Keratinocyte (primary cell): Measurements from ENCODE around the gene CETN3. TPM values are rescaled to one million over a fixed set of nuclear protein-coding genes. Genes with fewer than 3 reads are reported as not detected.

Source experiments
- DNase-seq: peaks from one replicate; pipeline ENCODE4 v3.0.0-alpha.2; 2011; ENCODE audit warnings: low read depth, missing footprints, low spot score
- FAIRE-seq: peaks from 2 replicates; lab custom pipeline; 2011; peaks lifted over from hg19 to GRCh38; lab: Jason Lieb, UNC
- H2AFZ ChIP-seq: 2 replicates; pipeline ENCODE4 v1.6.0; 2012; ENCODE audit warnings: low read length, control low read depth, inconsistent platforms; ENCODE audit not compliant: control insufficient read depth
- H3K27ac ChIP-seq: 2 replicates; pipeline ENCODE4 v1.5.1; 2011; ENCODE audit warnings: low read length; ENCODE audit not compliant: control insufficient read depth, insufficient read depth
- H3K27me3 ChIP-seq: 3 replicates; pipeline ENCODE4 v1.6.0; 2011; ENCODE audit warnings: low read length; ENCODE audit not compliant: control insufficient read depth, insufficient read depth; ENCODE audit errors: extremely low read depth
- H3K36me3 ChIP-seq, 2 experiments: 2 replicates in 1 of 2; 3 replicates in 1 of 2; pipeline ENCODE4 v1.5.1; 2011; ENCODE audit warnings: low read length in 2 of 2, mild to moderate bottlenecking in 1 of 2; ENCODE audit not compliant: control insufficient read depth in 2 of 2, insufficient read depth in 2 of 2; ENCODE audit errors: extremely low read depth in 1 of 2
- H3K4me1 ChIP-seq: 3 replicates; pipeline ENCODE4 v1.5.1; 2011; ENCODE audit warnings: low read length; ENCODE audit not compliant: control insufficient read depth, insufficient read depth; ENCODE audit errors: extremely low read depth
- H3K4me2 ChIP-seq: 3 replicates; pipeline ENCODE4 v1.6.0; 2011; ENCODE audit warnings: low read depth, low read length; ENCODE audit not compliant: control insufficient read depth, insufficient read depth; ENCODE audit errors: extremely low read depth
- H3K4me3 ChIP-seq, 3 experiments: fragments of 200-600 bp in 1 of 3; sonication (generic) in 1 of 3; 2 replicates in 2 of 3; 3 replicates in 1 of 3; pipeline ENCODE4 v1.5.1; 2011 to 2016; ENCODE audit warnings: low read length in 3 of 3, mild to moderate bottlenecking in 3 of 3, control low read depth in 2 of 3, inconsistent platforms in 1 of 3, low read depth in 1 of 3, mixed read lengths in 1 of 3, mixed run types in 1 of 3, moderate library complexity in 1 of 3; ENCODE audit not compliant: control insufficient read depth in 2 of 3, insufficient read depth in 2 of 3; ENCODE audit errors: extremely low read depth in 1 of 3
- H3K79me2 ChIP-seq: 2 replicates; pipeline ENCODE4 v1.6.0; 2012; ENCODE audit warnings: low read length; ENCODE audit not compliant: control insufficient read depth, insufficient read depth
- H3K9ac ChIP-seq: 3 replicates; pipeline ENCODE4 v1.6.0; 2011; ENCODE audit warnings: low read length; ENCODE audit not compliant: control insufficient read depth, insufficient read depth; ENCODE audit errors: extremely low read depth
- H3K9me1 ChIP-seq: 3 replicates; pipeline ENCODE4 v1.6.0; 2011; ENCODE audit warnings: low read length; ENCODE audit not compliant: control insufficient read depth, insufficient read depth; ENCODE audit errors: extremely low read depth
- H3K9me3 ChIP-seq: 2 replicates; pipeline ENCODE4 v1.5.1; 2012; ENCODE audit warnings: low read depth, low read length; ENCODE audit not compliant: control insufficient read depth
- H4K20me1 ChIP-seq: 3 replicates; pipeline ENCODE4 v1.6.0; 2011; ENCODE audit warnings: low read length; ENCODE audit not compliant: control insufficient read depth, insufficient read depth; ENCODE audit errors: extremely low read depth
- EZH2 ChIP-seq: IDR thresholded peaks from one replicate; pipeline ENCODE4 v1.6.1; 2012; ENCODE audit warnings: inconsistent platforms, mild to moderate bottlenecking, low read length, moderate library complexity
- dilution Hi-C: fragments of 300-500 bp; cut with MboI; formaldehyde crosslinking; loops from one replicate; pipeline ENCODE4 v1.7.0; 2020; ENCODE audit warnings: low sequenced_read_pairs; ENCODE audit not compliant: extremely low pct_ligation_motif_present
- polyA minus RNA-seq, 3 experiments: library from RNA; depleted of rRNA, polyadenylated mRNA; stranded (reverse); fragments of >200 nt; gene quantifications; 1 replicate in 1 of 3; 2 replicates in 1 of 3; 3 replicates in 1 of 3; pipeline ENCODE4 v1.2.3, GENCODE V29; 2011
- polyA plus RNA-seq, 5 experiments: library from polyadenylated mRNA; depleted of rRNA in 3 of 5; stranded (reverse) in 3 of 5; stranded (forward) in 1 of 5; unstranded in 1 of 5; fragments of >200 nt; gene quantifications; 1 replicate in 1 of 5; 2 replicates in 3 of 5; 3 replicates in 1 of 5; pipeline versions ENCODE4 v1.2.1 to v1.2.3, GENCODE V29; 2011 to 2012; ENCODE audit warnings: missing spikeins in 2 of 5, low read depth in 1 of 5, low replicate concordance in 1 of 5
- TF ChIP-seq, protein P1 (sequence below), 3 experiments: IDR thresholded peaks in 1 of 3; conservative IDR thresholded peaks in 1 of 3; optimal IDR thresholded peaks in 1 of 3; 2 replicates in 2 of 3; 3 replicates in 1 of 3; pipeline versions ENCODE3 to v1.5.1; 2011; ENCODE audit warnings: low read length in 3 of 3, mild to moderate bottlenecking in 3 of 3, moderate library complexity in 2 of 3, control low read depth in 1 of 3, inconsistent platforms in 1 of 3; ENCODE audit not compliant: insufficient read depth in 2 of 3; ENCODE audit errors: extremely low read depth in 1 of 3

The CETN3 gene
- polyA plus RNA-seq (8.4 to 31.2 TPM (median 10.8 TPM) in 3 replicates), polyA minus RNA-seq (0.63 to 0.67 TPM in 2 of 3 replicates, not detected in the other)
- 21.4 TPM for polyA plus RNA-seq (2011; ENCODE audit: low read depth)
- 9.5 and 10.3 TPM in 2 replicates for polyA plus RNA-seq (2011; cell fraction: cytosol; rRNA removed)
- 4.7 and 13.8 TPM in 2 replicates for polyA plus RNA-seq (2011; cell fraction: nucleus; rRNA removed)
- polyA plus RNA-seq (2012; ENCODE audit: low replicate concordance): 22.0 and 27.9 TPM in 2 replicates
- not detected for polyA minus RNA-seq (2011; cell fraction: cytosol; rRNA and poly(A)+ RNA removed)
- 0.53 and 1.6 TPM in 2 replicates for polyA minus RNA-seq (2011; cell fraction: nucleus; rRNA and poly(A)+ RNA removed)

DNA sequence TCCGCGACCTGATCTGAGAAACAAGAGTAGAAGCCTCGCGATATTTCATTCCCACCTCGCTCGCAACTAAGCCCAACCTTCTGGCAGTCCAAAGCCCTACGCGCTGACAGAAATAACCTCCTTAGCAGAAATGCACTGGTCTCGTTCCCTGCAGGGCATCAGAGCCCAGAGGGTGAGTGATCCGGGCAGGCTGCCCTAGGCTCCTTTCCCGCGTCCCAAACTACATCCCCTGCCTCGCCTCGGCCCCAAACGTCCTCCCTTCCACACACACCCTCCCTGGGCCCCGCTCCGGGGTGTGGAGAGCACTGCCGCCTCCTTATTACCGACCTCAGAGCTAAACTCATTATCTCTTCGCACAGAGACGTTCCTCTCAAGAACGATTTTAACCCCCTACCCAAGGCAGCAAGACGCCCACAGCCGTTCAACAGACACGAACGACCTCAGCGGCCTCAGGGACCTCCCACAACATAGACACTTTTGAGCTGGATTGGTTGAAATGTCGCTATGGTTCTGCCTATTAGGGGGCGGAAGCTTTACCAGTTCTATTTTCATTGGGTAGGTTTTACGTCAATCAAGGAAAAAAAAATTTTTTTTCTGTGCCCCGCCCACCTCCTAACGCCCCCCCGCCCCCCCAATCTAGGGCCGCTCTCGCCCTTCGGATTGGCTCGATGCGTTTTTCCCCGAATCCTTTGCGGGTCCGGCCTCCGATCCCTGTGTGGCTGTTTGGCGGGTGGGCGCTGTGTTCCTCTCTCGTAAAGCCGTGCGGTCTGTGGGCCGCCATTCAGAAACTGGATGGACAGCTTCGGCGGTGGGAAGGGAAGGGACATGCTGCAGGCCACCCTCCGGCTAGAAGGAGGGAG lies at the start of gene CETN3:
TSS of gene CETN3 (minus strand) at position 439 of the 860 bp plus-strand sequence. CDS start at position 344, 95 bp downstream.
- Histone ChIP-seq H3K9me1 (no peaks in the 10 kb centered on the region), H3K79me2 (peaks cover 5% of the 10 kb centered on the region), H3K9ac (peak within 1 kb of the TSS; percentile 94), H3K27ac (peak within 1 kb of the TSS; percentile 92), H3K9me3 (no peaks in the 10 kb centered on the region), H3K27me3 (no peaks in the 10 kb centered on the region), H3K36me3 (no peaks in the 10 kb centered on the region), H3K4me1 (peaks cover 14% of the 10 kb centered on the region), H2AFZ (peak within 1 kb of the TSS; percentile 94), H3K4me2 (peak within 1 kb of the TSS; percentile 98), H4K20me1 (no peaks in the 10 kb centered on the region), H3K4me3 (peak within 1 kb of the TSS; percentile 78 to 88 (median 88))
- DNase-seq (peak; percentile 64), FAIRE-seq (peak; percentile 78)
- TF ChIP-seq, protein P1, sequence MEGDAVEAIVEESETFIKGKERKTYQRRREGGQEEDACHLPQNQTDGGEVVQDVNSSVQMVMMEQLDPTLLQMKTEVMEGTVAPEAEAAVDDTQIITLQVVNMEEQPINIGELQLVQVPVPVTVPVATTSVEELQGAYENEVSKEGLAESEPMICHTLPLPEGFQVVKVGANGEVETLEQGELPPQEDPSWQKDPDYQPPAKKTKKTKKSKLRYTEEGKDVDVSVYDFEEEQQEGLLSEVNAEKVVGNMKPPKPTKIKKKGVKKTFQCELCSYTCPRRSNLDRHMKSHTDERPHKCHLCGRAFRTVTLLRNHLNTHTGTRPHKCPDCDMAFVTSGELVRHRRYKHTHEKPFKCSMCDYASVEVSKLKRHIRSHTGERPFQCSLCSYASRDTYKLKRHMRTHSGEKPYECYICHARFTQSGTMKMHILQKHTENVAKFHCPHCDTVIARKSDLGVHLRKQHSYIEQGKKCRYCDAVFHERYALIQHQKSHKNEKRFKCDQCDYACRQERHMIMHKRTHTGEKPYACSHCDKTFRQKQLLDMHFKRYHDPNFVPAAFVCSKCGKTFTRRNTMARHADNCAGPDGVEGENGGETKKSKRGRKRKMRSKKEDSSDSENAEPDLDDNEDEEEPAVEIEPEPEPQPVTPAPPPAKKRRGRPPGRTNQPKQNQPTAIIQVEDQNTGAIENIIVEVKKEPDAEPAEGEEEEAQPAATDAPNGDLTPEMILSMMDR (optimal IDR thresholded peaks at IDR 0.05 in 1 of 3, IDR thresholded peaks at IDR 0.05 in 1 of 3, conservative IDR thresholded peaks at IDR 0.05 in 1 of 3; ENCODE audit: extremely low read depth in 1 of 3, insufficient read depth in 2 of 3, low read length in 3 of 3): peak in 1 of 3 experiments; percentile 15
- no peak for TF ChIP-seq EZH2
- dilution Hi-C loops: no loop called here

DNA sequence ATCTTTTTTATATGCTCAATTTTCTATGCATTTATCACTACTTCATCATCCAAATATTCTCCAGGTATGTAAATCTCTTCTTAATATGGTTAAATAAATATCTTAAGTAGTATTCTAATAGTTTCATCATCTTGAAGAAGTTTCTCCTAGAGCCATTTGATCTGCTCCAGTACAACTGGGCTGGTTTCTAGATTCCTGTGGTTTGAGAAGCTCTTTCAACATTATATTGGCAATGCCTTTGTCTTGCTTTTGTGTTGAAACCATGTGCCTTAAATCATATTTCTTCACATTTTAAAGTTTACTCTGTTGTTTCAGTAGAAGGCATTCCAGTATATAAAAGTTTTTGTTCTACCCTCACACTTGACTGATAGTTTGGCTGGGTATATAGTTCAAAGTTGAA lies 37.4 kb upstream of the CETN3 start:
- dilution Hi-C loops: no loop called here

More for the DNA sequence above, 37.4 kb upstream of the CETN3 start:
- no peak for DNase-seq
- no peak for TF ChIP-seq EZH2
- TF ChIP-seq, protein P1 (optimal IDR thresholded peaks at IDR 0.05 in 1 of 3, IDR thresholded peaks at IDR 0.05 in 1 of 3, conservative IDR thresholded peaks at IDR 0.05 in 1 of 3; ENCODE audit: extremely low read depth in 1 of 3, insufficient read depth in 2 of 3, low read length in 3 of 3): no peak
- Histone ChIP-seq H3K9me3 (no peaks in the 10 kb centered on the region), H3K27ac (no peak overlapping the region), H2AFZ (no peak overlapping the region), H3K4me1 (no peaks in the 10 kb centered on the region), H3K9me1 (no peaks in the 10 kb centered on the region), H3K36me3 (no peaks in the 10 kb centered on the region), H3K9ac (no peak overlapping the region), H3K79me2 (no peaks in the 10 kb centered on the region), H3K27me3 (no peaks in the 10 kb centered on the region), H3K4me3 (no peak overlapping the region), H3K4me2 (no peak overlapping the region), H4K20me1 (no peaks in the 10 kb centered on the region)
- FAIRE-seq: no peak
